ENCODE data around the gene SLC25A4. TPM values are rescaled to one million over a fixed set of nuclear protein-coding genes. Genes with fewer than 3 reads are reported as not detected.

SLC25A4 gene
- total and polyA plus RNA-seq, 10 of the 15 experiments (the other 5 are each of a cell fraction or from before 2014, with no cell fraction given) = 12.6 to 161 (median 38.2) TPM

DNA sequence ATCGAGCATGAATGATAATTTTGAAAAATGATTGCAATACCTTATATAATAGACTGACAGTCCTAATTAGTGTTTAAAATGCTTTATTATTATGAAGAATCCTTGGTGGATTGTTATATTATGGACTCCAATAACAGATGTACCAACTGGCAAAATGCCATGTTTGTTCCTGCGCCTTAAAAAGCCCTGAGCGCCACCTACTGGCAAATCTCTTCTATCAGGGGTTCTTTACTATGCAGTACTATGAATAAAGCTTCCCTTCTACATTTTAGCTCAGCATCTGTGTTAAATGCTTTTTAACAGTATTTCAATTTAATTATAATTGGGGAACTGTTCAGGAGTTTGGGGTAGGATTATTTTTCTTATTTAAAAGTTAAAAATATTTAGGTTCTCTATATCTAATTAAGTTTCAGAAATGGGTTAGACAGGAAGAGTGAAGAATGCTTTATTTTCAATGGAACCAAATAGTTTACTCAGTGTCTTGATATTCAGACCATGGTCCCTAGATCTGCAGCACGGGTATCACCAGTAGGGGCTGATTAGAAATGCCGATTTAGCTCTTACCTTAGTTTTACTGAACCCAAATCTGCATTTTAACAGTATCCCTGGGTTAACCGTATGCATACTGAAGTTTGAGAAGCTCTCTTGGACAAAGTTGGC is 40.7 kb downstream of the SLC25A4 start:
- WGBS (ENCODE audit: insufficient coverage, insufficient replicate concordance, low lambda C conversion rate, missing lambda C conversion rate) = 46% methylated on average over 6 of the region's 6 CpGs
- ChIA-PET POLR2A (interaction anchor here (0.5 to 0.7 kb wide), 2 partner anchors 9 to 123 kb away, joined by 3 to 5 read pairs; no protein-coding TSS in a partner anchor), RAD21 (ENCODE audit: unreplicated experiment) (interaction anchor here (0.7 to 4.8 kb wide), 22 partner anchors 9 to 854 kb away, joined by 3 to 31 read pairs (median 4); partner anchors contain the start of genes SLC25A4 and SNX25), CTCF (interaction anchor here (0.6 to 7.3 kb wide), 42 partner anchors 9 to 954 kb away, joined by 3 to 98 read pairs (median 6); partner anchors contain the start of genes SLC25A4 and SNX25), SMC1A (ENCODE audit: uncharacterized antibody, unreplicated experiment) (interaction anchor here (0.5 to 7.2 kb wide), 28 partner anchors 9 to 185 kb away, joined by 3 to 51 read pairs (median 4); partner anchors contain the start of genes SLC25A4 and SNX25)
- Histone ChIP-seq H3K9ac (ENCODE audit: control insufficient read depth, insufficient read depth, low read length) (no peak overlapping the region), H3K4me2 (ENCODE audit: control insufficient read depth, insufficient read depth) (no peak overlapping the region), H3K4me1 (ENCODE audit: control insufficient read depth, insufficient read depth, low read length) (no peaks in the 10 kb centered on the region), H3K79me2 (ENCODE audit: control insufficient read depth, insufficient read depth, low read length) (peaks cover 48% of the 10 kb centered on the region), H3K36me3 (ENCODE audit: control insufficient read depth in 2 of 2, insufficient read depth in 2 of 2, low read length in 1 of 2) (peaks cover 0 to 18% of the 10 kb centered on the region in 2 experiments; a peak in 1 of 4 replicates), H3K9me3 (replicated peaks; ENCODE audit: control insufficient read depth, insufficient read depth, low read length) (no peaks in the 10 kb centered on the region), H3K4me3 (no peak overlapping the region), H3K27me3 (replicated peaks in 1 of 2; ENCODE audit: control insufficient read depth in 2 of 2, insufficient read depth in 2 of 2, low read length in 1 of 2) (no peaks in the 10 kb centered on the region), H2AFZ (ENCODE audit: control insufficient read depth, low read depth, low read length) (no peak overlapping the region), H3K27ac (ENCODE audit: control insufficient read depth, insufficient read depth) (no peak overlapping the region), H4K20me1 (ENCODE audit: control insufficient read depth, insufficient read depth) (no peaks in the 10 kb centered on the region; the same call in 1 of the 2 replicates)
- intact Hi-C loops (cut with micrococcal nuclease; ENCODE audit: unreplicated experiment) = loop anchor here (1.0 to 2.0 kb wide), 2 partner anchors 49 to 144 kb away; no protein-coding TSS in a partner anchor
- peak; percentile 94 for ATAC-seq
- no TSS peak for BruUV-seq (replicated peaks)
- FAIRE-seq = peak; percentile 44
- in situ Hi-C loops (cut with MboI) = no loop called here
- DNase-seq (ENCODE audit: low read depth, low spot score) = no peak
- TF ChIP-seq SREBF1 (IDR thresholded peaks at IDR 0.05; ENCODE audit: low read length) = no peak
- no peak for TF ChIP-seq CREM (IDR thresholded peaks at IDR 0.05; ENCODE audit: low read depth)
- no peak for TF ChIP-seq WRNIP1 (IDR thresholded peaks at IDR 0.05; ENCODE audit: borderline replicate concordance, low read depth, low read length)
- TF ChIP-seq NR2C1 (IDR thresholded peaks at IDR 0.05) = no peak
- no peak for TF ChIP-seq TCF7 (IDR thresholded peaks at IDR 0.05; ENCODE audit: borderline replicate concordance)
- no peak for TF ChIP-seq RELA (IDR thresholded peaks at IDR 0.05; ENCODE audit: borderline replicate concordance, partially characterized antibody)
- no peak for TF ChIP-seq BRCA1 (IDR thresholded peaks at IDR 0.05; ENCODE audit: low read depth, low read length)
- TF ChIP-seq PAX5 (IDR thresholded peaks at IDR 0.05; ENCODE audit: borderline replicate concordance, low read depth, low read length) = no peak
- TF ChIP-seq IKZF2 (IDR thresholded peaks at IDR 0.05) = no peak
- TF ChIP-seq, protein P1, sequence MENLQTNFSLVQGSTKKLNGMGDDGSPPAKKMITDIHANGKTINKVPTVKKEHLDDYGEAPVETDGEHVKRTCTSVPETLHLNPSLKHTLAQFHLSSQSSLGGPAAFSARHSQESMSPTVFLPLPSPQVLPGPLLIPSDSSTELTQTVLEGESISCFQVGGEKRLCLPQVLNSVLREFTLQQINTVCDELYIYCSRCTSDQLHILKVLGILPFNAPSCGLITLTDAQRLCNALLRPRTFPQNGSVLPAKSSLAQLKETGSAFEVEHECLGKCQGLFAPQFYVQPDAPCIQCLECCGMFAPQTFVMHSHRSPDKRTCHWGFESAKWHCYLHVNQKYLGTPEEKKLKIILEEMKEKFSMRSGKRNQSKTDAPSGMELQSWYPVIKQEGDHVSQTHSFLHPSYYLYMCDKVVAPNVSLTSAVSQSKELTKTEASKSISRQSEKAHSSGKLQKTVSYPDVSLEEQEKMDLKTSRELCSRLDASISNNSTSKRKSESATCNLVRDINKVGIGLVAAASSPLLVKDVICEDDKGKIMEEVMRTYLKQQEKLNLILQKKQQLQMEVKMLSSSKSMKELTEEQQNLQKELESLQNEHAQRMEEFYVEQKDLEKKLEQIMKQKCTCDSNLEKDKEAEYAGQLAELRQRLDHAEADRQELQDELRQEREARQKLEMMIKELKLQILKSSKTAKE (IDR thresholded peaks at IDR 0.05; ENCODE audit: low read depth, poor library complexity, severe bottlenecking) = peak; percentile 80
- TF ChIP-seq, protein P2, sequence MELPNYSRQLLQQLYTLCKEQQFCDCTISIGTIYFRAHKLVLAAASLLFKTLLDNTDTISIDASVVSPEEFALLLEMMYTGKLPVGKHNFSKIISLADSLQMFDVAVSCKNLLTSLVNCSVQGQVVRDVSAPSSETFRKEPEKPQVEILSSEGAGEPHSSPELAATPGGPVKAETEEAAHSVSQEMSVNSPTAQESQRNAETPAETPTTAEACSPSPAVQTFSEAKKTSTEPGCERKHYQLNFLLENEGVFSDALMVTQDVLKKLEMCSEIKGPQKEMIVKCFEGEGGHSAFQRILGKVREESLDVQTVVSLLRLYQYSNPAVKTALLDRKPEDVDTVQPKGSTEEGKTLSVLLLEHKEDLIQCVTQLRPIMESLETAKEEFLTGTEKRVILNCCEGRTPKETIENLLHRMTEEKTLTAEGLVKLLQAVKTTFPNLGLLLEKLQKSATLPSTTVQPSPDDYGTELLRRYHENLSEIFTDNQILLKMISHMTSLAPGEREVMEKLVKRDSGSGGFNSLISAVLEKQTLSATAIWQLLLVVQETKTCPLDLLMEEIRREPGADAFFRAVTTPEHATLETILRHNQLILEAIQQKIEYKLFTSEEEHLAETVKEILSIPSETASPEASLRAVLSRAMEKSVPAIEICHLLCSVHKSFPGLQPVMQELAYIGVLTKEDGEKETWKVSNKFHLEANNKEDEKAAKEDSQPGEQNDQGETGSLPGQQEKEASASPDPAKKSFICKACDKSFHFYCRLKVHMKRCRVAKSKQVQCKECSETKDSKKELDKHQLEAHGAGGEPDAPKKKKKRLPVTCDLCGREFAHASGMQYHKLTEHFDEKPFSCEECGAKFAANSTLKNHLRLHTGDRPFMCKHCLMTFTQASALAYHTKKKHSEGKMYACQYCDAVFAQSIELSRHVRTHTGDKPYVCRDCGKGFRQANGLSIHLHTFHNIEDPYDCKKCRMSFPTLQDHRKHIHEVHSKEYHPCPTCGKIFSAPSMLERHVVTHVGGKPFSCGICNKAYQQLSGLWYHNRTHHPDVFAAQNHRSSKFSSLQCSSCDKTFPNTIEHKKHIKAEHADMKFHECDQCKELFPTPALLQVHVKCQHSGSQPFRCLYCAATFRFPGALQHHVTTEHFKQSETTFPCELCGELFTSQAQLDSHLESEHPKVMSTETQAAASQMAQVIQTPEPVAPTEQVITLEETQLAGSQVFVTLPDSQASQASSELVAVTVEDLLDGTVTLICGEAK (IDR thresholded peaks at IDR 0.05; ENCODE audit: borderline replicate concordance) = no peak
- no peak for TF ChIP-seq POLR2A (IDR thresholded peaks at IDR 0.05; ENCODE audit: low read depth, low read length)
- TF ChIP-seq, protein P3, sequence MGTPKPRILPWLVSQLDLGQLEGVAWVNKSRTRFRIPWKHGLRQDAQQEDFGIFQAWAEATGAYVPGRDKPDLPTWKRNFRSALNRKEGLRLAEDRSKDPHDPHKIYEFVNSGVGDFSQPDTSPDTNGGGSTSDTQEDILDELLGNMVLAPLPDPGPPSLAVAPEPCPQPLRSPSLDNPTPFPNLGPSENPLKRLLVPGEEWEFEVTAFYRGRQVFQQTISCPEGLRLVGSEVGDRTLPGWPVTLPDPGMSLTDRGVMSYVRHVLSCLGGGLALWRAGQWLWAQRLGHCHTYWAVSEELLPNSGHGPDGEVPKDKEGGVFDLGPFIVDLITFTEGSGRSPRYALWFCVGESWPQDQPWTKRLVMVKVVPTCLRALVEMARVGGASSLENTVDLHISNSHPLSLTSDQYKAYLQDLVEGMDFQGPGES (IDR thresholded peaks at IDR 0.05) = no peak
- TF ChIP-seq, protein P4, sequence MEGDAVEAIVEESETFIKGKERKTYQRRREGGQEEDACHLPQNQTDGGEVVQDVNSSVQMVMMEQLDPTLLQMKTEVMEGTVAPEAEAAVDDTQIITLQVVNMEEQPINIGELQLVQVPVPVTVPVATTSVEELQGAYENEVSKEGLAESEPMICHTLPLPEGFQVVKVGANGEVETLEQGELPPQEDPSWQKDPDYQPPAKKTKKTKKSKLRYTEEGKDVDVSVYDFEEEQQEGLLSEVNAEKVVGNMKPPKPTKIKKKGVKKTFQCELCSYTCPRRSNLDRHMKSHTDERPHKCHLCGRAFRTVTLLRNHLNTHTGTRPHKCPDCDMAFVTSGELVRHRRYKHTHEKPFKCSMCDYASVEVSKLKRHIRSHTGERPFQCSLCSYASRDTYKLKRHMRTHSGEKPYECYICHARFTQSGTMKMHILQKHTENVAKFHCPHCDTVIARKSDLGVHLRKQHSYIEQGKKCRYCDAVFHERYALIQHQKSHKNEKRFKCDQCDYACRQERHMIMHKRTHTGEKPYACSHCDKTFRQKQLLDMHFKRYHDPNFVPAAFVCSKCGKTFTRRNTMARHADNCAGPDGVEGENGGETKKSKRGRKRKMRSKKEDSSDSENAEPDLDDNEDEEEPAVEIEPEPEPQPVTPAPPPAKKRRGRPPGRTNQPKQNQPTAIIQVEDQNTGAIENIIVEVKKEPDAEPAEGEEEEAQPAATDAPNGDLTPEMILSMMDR (IDR thresholded peaks at IDR 0.05 in 2 of 3, conservative IDR thresholded peaks at IDR 0.05 in 1 of 3; ENCODE audit: control insufficient read depth in 2 of 3, extremely low read depth in 1 of 3, insufficient read depth in 1 of 3, low read depth in 3 of 3, low read length in 3 of 3) = peak; percentile 77 to 83 (median 78)
